GM12892 (cell line): Measurements from ENCODE around the gene PRM2.

Source experiments
- DNase-seq: peaks from one replicate; pipeline ENCODE4 v3.0.0; 2011; ENCODE audit not compliant: insufficient read length
- FAIRE-seq: peaks from 2 replicates; lab custom pipeline; 2011; peaks lifted over from hg19 to GRCh38; lab: Jason Lieb, UNC
- POLR2A ChIP-seq: IDR thresholded peaks from 2 replicates; pipeline ENCODE4 v1.6.1; 2011; ENCODE audit warnings: low read depth, low read length, control low read depth
- POLR2AphosphoS5 ChIP-seq: IDR thresholded peaks from 2 replicates; pipeline ENCODE4 v1.6.1; 2011; ENCODE audit warnings: low read depth, low read length, control low read depth
- TAF1 ChIP-seq: IDR thresholded peaks from 2 replicates; pipeline ENCODE4 v1.6.1; 2011; ENCODE audit warnings: low read depth, mild to moderate bottlenecking, control low read depth, low read length, borderline replicate concordance

The PRM2 gene

DNA sequence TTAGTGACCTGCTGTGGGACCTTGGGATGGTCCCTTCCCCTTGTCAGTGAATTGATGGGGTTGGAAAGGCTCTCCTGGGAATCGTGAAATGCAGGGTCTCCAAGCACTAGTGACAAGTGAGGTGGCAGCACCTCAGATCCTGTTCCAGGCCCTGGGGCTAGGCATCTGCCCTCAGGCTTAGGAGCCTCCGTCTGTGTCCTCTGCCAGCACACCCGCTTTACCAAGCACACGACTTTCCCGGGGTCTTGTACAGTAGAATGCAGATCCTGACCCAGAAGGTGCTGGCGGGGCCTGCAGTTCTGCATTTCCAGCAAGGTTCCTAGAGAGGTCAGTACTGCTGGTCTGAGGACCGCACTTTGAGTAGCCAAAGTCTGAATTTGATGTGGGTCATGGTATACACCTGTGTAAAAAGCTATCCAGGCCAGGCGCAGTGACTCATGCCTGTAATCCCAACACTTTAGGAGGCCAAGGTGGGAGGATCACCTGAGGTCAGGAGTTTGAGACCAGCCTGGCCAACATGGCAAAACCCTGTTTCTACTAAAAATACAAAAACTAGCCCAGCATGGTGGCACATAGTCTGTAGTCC lies 38.1 kb upstream of the PRM2 start:
- TF ChIP-seq TAF1, result no peak
- TF ChIP-seq POLR2AphosphoS5, result no peak
- no peak for TF ChIP-seq POLR2A
- DNase-seq (no peak), FAIRE-seq (no peak)

DNA sequence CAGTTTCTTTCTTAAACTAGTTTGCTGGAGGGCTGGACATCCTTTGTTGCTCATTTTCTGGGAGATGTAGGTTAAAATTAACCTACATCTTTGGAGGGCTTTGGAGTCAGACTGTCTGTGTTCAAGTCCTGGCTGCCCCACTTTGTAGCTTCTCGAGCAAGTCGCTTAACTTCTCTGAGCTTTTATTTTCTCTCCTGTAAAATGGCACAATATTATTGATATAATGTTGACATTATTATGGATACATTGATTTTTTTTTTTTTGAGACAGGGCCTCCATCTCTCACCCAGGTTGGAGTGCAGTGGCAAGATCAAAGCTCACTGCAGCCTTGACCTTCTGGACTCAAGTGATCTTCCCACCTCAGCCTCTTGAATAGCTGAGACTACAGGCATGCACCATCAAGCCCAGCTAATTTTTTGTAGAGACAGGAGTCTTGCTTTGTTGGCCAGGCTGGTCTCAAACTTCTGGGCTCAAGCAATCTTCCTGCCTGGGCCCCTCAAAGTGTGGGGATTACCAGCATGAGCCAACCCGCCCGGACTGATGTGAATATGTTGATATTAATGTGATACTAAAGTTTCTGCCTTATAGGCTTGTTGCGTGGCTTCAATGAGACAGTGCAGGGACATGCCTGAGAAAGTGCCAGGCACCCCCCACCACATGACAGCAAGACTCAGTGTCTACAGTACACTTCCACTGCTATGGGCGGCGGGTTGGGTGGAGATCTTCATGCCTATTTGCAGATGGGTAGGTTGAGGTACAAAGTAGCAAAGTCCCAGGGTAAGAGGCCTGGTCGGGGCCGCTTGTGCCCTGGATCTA lies 37.4 kb upstream of the PRM2 start:
- FAIRE-seq (no peak), DNase-seq (no peak)
- no peak for TF ChIP-seq POLR2AphosphoS5
- no peak for TF ChIP-seq TAF1
- TF ChIP-seq POLR2A, result no peak

DNA sequence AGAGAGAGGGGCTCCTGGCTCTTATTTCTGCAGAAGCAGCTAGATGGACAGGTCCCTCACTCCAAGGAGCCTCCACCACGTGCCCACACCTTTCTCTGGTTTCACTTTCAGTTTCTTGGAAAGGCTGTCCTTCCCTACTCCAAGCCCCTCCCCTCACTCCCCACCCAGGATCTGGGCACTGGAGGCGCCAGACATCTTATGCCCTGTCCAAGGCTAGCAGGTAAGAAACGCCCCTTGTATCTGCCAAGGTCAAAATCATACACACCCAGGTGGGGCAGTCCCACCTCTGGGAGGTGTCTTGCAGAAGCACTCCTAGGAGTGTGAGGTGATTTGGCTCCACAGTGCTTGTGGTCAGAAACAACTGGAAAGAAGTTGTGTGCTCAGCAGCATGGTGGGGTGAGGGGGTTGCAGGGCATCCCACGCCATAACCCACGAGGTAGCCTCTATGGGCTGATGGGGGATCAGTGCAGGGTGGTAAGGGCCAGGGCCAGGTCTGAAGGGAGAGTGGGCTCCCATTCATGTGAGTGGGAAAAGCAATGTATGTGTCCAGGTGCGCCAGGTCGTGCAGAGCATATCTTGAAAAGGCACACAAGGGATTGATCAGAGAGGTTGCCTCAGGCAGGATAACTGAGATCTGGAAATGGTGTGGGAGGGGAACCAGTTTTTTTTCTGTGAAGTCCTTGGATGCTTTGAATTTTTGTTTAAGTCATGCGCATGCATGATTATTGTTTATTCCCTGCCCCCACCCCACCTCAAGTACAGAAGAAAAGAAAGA lies 36.6 kb upstream of the PRM2 start:
- no peak for TF ChIP-seq POLR2A
- no peak for TF ChIP-seq POLR2AphosphoS5
- no peak for TF ChIP-seq TAF1
- FAIRE-seq, result peak; percentile 30
- no peak for DNase-seq

DNA sequence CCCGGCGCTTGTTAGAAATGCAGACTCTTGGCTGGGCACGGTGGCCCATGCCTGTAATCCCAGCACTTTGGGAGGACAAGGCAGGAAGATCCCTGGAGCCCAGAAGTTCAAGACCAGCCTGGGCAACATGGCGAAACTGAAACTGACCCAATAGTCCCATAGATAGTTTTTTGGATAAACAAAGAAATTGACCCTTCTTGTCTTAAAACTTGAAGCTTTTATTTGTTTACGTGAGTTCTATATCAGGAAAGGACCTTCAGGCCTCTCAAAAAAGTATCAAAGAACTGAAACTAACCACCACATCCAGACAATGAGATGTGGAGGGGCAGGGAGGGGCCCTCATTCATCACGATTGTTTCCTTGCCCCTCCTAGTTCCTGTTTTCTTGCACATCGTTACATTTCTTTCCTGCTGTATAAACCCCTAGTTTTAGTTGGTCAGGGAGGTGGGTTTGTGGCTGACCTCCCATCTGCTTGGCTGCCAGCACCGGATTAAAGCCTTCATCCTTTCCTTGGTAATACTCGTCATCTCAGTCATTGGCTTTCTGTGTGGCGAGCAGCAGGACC lies 34.8 kb upstream of the PRM2 start:
- TF ChIP-seq POLR2A, result no peak
- no peak for TF ChIP-seq POLR2AphosphoS5
- no peak for TF ChIP-seq TAF1
- peak; percentile 83 for FAIRE-seq
- DNase-seq, result no peak

DNA sequence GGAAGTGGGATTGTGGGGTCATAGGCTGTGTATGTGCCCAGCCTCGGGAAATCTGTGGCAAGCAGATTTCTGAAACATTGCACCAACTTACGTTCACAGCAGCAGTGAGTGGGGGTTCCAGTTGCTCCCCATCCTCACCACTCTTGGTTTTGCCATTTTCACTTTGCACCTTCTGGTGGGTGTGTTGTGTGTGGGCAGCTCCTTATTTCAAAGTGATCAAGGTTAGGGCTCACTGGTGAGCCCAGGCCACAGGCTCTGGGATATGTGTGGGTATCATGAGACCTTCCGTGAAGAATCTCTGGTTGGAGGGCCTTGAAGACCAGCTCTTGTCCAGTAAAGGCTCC lies 34.3 kb upstream of the PRM2 start:
- TF ChIP-seq POLR2AphosphoS5 (no peak), TAF1 (no peak), POLR2A (no peak)
- FAIRE-seq, result peak; percentile 21
- DNase-seq, result no peak

DNA sequence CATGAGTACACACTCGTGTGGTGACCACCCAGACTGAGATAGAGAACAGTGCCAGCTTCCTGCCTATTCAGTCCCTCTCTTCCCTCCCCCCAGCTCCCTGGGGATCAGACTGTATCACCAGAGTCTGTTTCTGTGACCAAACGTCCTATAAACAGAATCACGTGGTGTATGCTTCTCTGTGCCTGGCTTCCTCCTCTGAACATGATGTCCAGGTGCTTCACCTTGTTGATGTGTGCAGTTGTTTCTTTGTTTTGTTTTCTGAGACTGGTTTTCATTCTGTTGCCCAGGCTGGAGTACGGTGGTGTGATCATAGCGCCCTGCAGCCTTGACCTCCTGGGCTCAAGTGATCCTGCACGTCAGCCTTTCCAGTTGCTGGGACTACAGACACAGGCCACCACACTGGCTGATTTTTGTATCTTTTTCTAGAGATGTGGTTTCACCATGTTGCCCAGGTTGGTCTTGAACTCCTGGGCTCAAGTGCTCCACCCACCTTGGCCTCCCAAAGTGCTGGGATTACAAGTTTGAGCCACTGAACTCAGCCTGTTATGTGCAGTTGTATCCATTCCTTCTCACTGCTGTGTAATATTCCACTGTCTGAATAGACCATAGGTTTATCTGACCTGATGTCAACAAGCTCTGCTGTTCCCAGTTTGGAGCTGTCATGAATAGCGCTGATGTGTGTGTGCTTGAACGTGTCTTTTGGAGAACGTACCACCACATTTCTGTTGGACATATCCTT lies 33.8 kb upstream of the PRM2 start:
- DNase-seq (no peak), FAIRE-seq (no peak)
- no peak for TF ChIP-seq POLR2AphosphoS5
- TF ChIP-seq POLR2A, result no peak
- TF ChIP-seq TAF1, result no peak

DNA sequence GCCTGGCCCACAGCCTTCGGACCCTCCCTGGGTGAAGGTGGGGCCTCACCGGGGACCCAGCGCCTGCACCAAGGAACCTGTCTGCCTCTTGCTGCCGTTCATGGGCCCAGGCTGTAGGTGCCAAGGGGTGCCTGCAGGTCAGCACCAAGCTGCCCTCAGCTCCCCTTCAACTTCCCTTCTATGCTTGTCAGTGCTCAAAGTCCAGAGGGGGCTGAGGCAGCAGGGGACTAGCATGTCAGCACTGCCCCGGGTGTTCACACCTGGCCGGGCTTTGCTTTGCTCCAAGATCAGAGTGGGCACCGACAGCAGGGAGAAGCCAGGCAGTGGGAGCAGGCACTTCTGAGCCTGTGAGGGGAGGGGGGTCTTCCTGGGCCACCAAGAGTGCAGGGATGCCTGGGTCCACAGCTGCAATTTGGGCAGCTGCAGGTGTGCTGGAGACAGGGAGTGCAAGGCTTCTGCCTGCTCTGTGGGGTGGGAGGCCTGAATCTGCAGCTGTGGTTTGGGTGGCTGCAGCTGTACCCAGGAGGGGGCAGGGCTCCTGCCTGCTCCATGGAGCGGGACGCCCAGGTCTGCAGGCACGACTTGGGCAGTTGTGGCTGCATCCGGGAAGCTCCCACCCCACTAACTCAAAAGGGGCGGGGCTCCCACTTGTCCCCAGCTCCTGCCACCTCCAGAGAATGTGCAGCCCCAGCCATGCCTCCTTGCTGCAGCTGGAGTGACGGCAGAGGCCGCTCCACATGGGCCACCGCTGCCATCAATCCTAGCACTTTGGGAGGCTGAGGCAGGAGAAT lies 32.4 kb upstream of the PRM2 start:
- TF ChIP-seq TAF1 (no peak), POLR2AphosphoS5 (peak; percentile 70; the same call in 1 of the 2 replicates)
- FAIRE-seq, result peak; percentile 61
- DNase-seq, result peak; percentile 50

DNA sequence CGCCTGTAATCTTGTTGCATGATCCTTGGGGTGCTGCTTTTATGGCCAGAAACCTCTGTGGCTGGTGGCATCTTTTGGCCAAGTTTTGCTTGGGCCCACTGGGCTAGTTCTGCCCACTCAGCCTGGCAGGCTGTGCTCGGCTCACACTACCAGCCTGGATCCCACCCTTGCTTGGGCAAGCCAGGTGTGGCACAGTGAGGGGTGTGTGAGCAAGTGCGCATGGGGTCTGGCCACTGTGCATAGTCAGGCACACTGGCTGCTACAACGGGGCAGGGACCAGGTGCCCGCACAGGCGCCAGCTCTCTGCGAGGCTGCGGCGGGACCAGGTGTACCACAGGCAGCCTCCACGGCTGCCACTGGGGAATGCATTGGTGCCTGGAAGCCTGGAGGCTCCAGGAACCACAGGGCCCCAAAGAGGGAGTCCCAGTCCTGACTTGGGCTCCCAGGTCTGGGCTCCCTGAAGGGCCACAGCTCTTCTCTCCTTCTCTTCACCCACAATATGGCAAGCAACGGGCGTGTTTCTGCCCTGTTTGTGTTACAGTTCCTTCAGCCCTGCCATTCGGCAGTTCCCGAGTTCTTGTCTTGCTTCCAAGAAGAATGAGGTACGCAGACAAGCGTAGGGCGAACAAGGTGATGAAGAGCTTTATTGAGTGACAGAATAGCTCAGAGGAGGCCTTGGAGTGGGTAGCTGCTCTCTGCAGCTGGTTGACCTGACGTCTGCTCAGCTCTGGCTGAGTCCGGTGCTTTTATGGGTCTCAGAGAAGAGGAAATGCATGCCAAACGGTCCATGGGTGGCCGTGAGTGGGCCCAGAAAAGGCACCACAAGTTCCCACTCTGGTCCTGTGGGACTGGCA lies 31.6 kb upstream of the PRM2 start:
- TF ChIP-seq POLR2A, result no peak
- TF ChIP-seq POLR2AphosphoS5, result no peak
- TF ChIP-seq TAF1, result no peak
- no peak for DNase-seq
- FAIRE-seq, result no peak

DNA sequence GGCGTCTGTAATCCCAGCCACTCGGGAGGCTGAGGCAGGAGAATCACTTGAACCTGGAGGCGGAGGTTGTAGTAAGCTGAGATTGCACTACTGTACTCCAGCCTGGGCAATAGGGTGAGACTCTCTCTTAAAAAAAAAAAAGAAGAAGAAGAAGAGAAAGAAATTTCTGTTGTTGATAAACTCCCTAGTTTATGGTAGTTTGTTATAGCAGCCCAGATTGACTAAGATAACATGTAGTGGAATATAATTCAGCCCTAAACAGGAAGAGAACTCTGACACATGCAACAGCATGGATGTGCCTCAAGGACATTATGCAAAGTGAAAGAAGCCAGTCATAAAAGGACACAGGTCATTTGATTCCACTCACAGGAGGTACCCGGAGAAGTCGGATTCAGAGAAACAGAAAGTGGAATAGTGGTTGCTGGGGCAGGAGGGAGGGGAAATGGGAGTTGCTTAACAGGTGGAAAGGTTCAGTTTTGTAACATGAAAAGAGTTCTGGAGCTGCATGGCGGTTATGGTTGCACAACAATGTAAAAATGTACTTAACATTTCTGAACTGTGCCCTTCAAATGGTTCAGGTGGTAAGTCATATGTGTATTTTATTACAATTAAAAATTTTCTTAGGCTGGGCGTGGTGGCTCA lies 30.8 kb upstream of the PRM2 start:
- DNase-seq (no peak), FAIRE-seq (no peak)
- TF ChIP-seq TAF1 (no peak), POLR2AphosphoS5 (no peak), POLR2A (no peak)
